MM.1S (cell line): ENCODE results near the gene FOXN4.

ENCODE experiments used
- EZH2 ChIP-seq: fragments of 300-600 bp; sonication (generic); optimal IDR thresholded peaks from 2 replicates; pipeline ENCODE3; 2017; ENCODE audit warnings: low read depth, mild to moderate bottlenecking, antibody characterized with exemption, low read length, mixed read lengths
- EZH2phosphoT487 ChIP-seq: fragments of 300-600 bp; sonication (generic); IDR thresholded peaks from 2 replicates; pipeline ENCODE4 v1.6.1; 2018; ENCODE audit warnings: antibody characterized with exemption, low read length
- TF ChIP-seq, protein P1 (sequence below): fragments of 300-600 bp; sonication (generic); IDR thresholded peaks from 2 replicates; pipeline ENCODE4 v1.5.1; 2016; ENCODE audit warnings: antibody characterized with exemption, low read length, mixed read lengths

DNA sequence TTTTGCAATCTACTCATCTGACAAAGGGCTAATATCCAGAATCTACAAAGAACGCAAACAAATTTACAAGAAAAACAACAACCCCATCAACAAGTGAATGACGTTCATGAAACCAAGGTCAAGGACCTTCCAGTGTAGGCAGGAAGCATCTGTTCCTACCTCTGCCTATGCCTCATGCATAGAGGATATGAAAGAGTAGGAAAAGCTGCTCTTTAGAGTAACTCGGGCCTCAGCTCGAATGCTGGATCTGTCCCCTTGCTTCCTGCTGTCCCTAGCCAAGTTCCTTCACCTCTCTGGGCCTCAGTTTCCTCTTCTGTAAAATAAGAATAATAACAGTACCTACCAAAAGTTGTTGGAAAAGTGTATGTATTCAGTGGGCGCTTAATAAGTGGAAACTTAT is 65.0 kb downstream of the FOXN4 start:
- TF ChIP-seq, protein P1, sequence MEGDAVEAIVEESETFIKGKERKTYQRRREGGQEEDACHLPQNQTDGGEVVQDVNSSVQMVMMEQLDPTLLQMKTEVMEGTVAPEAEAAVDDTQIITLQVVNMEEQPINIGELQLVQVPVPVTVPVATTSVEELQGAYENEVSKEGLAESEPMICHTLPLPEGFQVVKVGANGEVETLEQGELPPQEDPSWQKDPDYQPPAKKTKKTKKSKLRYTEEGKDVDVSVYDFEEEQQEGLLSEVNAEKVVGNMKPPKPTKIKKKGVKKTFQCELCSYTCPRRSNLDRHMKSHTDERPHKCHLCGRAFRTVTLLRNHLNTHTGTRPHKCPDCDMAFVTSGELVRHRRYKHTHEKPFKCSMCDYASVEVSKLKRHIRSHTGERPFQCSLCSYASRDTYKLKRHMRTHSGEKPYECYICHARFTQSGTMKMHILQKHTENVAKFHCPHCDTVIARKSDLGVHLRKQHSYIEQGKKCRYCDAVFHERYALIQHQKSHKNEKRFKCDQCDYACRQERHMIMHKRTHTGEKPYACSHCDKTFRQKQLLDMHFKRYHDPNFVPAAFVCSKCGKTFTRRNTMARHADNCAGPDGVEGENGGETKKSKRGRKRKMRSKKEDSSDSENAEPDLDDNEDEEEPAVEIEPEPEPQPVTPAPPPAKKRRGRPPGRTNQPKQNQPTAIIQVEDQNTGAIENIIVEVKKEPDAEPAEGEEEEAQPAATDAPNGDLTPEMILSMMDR = no peak
- TF ChIP-seq EZH2 (no peak), EZH2phosphoT487 (no peak)
